HG02678 (cell line): Measurements from ENCODE around the gene GIT2.
"Not testable (repeated sequence)": the region's sequence is repeated elsewhere in the genome, so short reads cannot be mapped to it uniquely, and the experiment has no call there.

ENCODE experiments used
- ATAC-seq: cut with Tn5 transposase; IDR thresholded peaks from one replicate; pipeline ENCODE4 v1.9.1; 2021; ENCODE audit warnings: mild to moderate bottlenecking, moderate library complexity; ENCODE audit not compliant: unreplicated experiment

GIT2 gene

GRCh38 chr12:109949089-109949488 is 47.1 kb downstream of the GIT2 start:
- ATAC-seq = no peak

- no peak for ATAC-seq
Measured at GRCh38 chr12:109948368-109948767, 47.8 kb downstream of the GIT2 start.

GRCh38 chr12:109947521-109947920 is 48.6 kb downstream of the GIT2 start:
- no peak for ATAC-seq

- ATAC-seq = no peak
Measured at GRCh38 chr12:109946913-109947312, 49.3 kb downstream of the GIT2 start.

GRCh38 chr12:109946505-109946904 is 49.7 kb downstream of the GIT2 start:
- no peak for ATAC-seq

GRCh38 chr12:109944561-109945359 is 51.4 kb downstream of the GIT2 start:
- ATAC-seq = no peak

GRCh38 chr12:109943811-109944210 is 52.4 kb downstream of the GIT2 start:
- no peak for ATAC-seq

- ATAC-seq = no peak
Measured at GRCh38 chr12:109940339-109940923, 55.7 kb downstream of the GIT2 start.

GRCh38 chr12:109939504-109939903 is 56.7 kb downstream of the GIT2 start:
- ATAC-seq = no peak

- ATAC-seq = no peak
Measured at GRCh38 chr12:109938947-109939346, 57.2 kb downstream of the GIT2 start.

- no peak for ATAC-seq
Measured at GRCh38 chr12:109937371-109937770, 58.8 kb downstream of the GIT2 start.

- ATAC-seq = no peak
Measured at GRCh38 chr12:109934026-109934425, 62.1 kb downstream of the GIT2 start.

- no peak for ATAC-seq
Measured at GRCh38 chr12:109932878-109933503, 63.2 kb downstream of the GIT2 start.

- ATAC-seq = no peak
Measured at GRCh38 chr12:109931143-109931542, 65.0 kb downstream of the GIT2 start.

GRCh38 chr12:109930028-109930800 is 66.0 kb downstream of the GIT2 start:
- no peak for ATAC-seq

GRCh38 chr12:109929326-109929725 is 66.8 kb downstream of the GIT2 start:
- not testable (repeated sequence) for ATAC-seq

- ATAC-seq = no peak
Measured at GRCh38 chr12:109928058-109928656, 68.0 kb downstream of the GIT2 start.

- ATAC-seq = no peak
Measured at GRCh38 chr12:109927622-109928021, 68.5 kb downstream of the GIT2 start.

GRCh38 chr12:109926488-109927210 is 69.5 kb downstream of the GIT2 start:
- ATAC-seq = no peak

- ATAC-seq = no peak
Measured at GRCh38 chr12:109926016-109926415, 70.2 kb downstream of the GIT2 start.
